NCI-H1048 (cell line): ENCODE results near the gene CD302.
"Not testable (repeated sequence)": the region's sequence is repeated elsewhere in the genome, so short reads cannot be mapped to it uniquely, and the experiment has no call there.

Experiments
- DNase-seq: peaks from one replicate; lab custom pipeline; 2025; lab: John Stamatoyannopoulos, UW

CD302 gene

GRCh38 chr2:159748089-159748488 lies 49.9 kb downstream of the CD302 start:
- DNase-seq, result no peak

GRCh38 chr2:159745237-159745636 lies 52.8 kb downstream of the CD302 start:
- not testable (repeated sequence) for DNase-seq

DNA sequence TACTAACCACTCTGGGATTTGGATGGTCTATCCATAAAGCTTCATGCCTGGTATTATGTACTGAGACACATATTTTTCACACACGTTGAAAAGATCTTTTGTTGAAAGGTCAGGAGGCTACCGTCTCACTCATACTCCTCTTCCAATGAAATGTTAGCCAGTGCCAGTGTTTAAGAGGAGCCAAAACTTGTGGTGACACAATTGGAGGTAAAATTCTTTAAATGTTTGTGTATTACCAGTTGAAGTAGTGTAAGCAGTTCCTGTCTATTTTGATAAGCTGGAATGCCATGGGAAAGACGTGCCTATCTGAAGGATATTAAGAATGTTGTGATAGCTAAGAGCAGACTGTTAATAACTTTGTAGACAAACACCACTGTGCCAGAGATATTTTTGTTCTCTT lies 53.6 kb downstream of the CD302 start:
- no peak for DNase-seq

DNA sequence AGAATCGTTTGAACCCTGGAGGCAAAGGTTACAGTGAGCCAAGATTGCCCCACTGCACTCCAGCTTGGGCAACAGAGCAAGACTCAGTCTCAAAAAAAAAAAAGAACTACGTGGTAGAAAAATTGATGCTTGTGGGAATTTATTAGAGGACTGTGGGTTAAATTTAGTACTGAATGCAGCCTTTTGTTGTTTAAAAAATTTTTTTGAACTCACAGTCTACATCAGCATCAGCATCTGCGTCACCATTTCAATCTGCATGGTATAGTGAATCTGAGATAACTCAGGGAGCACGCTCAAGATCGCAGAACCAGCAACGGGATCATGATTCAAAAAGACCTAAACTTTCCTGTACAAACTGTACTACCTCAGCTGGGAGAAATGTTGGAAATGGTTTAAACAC lies 55.2 kb downstream of the CD302 start:
- no peak for DNase-seq

DNA sequence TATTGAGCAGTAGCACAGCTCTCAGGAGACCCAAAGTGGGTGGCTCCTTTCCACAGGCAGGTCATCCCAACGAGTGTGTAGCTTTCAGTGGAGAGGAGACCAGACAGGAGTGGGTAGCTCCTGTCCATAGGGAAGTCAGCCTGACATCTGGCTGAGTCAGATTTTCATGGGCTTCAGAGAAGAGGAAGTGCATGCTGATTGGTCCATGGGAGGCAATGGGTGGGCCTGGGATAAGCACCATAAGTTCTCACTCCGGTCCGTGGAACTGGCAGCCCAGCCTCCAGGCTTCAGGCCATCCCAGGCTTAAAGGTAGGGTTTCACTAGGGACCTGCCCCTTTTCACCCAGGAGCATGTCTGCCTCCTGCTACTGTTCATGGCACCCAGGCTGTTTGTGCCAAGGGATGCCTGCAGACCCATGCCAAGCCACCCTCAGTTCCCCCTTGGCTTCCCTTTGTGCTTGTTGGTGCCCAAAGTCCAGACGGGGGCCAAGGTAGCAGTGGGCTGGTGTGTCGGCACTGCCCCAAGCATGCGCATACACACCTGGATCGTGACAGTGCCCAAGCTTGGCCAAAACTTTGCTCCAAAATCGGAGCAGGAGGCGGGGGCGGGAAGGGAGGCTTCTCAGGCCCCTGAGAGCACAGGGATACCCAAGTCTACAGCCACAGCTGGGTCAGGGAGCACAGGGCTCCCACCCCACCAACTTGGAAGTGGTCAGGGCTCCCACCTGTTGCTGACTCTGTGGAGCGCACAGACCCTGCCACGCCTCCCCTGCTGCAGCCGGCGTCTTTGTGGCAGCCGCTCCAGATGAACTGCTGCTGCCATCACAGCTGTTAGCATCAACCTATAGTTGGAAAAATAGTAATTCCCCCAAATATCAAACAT lies 59.3 kb downstream of the CD302 start:
- DNase-seq, result no peak

GRCh38 chr2:159737917-159738296 lies 60.1 kb downstream of the CD302 start:
- DNase-seq, result no peak

GRCh38 chr2:159737292-159737916 lies 60.6 kb downstream of the CD302 start:
- DNase-seq, result no peak

DNA sequence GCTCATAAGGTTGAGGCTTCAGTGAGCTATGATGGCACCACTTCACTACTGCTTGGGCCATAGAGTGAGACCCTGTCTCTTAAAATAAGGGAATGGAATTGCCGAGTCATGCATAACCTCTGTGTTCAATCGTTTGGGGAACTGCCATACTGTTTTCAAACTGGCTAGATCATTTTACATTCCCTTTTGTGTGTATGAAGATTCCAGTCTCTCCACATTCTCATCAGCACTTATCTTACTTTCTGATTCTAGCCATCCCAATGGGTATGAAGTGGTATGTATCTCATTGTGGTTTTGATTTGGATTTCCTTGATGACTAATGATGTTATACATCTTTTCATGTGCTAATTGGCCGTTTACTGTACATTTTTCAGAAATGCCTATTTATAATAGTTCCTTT lies 62.0 kb downstream of the CD302 start:
- no peak for DNase-seq

- no peak for DNase-seq
Observed at GRCh38 chr2:159735648-159736047, 62.4 kb downstream of the CD302 start.

- DNase-seq, result no peak
Observed at GRCh38 chr2:159728629-159729028, 69.4 kb downstream of the CD302 start.

GRCh38 chr2:159725713-159726112 lies 72.3 kb downstream of the CD302 start:
- DNase-seq, result no peak

DNA sequence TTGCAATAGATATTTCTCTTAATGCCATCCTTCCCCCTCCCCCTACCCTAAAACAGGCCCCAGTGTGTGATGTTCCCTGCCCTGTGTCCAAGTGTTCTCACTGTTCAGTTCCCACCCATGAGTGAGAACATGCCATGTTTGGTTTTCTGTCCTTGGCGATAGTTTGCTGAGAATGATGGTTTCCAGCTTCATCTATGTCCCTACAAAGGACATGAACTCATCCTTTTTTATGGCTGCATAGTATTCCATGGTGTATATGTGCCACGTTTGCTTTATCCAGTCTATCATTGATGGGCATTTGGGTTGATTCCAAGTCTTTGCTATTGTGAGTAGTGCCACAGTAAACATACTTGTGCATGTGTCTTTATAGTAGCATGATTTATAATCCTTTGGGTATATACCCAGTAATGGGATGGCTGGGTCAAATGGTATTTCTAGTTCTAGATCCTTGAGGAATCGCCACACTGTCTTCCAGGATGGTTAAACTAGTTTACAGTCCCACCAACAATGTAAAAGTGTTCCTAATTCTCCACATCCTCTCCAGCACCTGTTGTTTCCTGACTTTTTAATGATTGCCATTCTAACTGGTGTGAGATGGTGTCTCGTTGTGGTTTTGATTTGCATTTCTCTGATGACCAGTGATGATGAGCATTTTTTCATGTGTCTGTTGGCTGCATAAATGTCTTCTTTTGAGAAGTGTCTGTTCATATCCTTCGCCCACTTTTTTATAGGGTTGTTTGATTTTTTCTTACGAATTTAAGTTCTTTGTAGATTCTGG lies 73.0 kb downstream of the CD302 start:
- not testable (repeated sequence) for DNase-seq

- DNase-seq, result no peak
Observed at GRCh38 chr2:159722580-159722979, 75.4 kb downstream of the CD302 start.

GRCh38 chr2:159720676-159721075 lies 77.3 kb downstream of the CD302 start:
- DNase-seq, result no peak
